GM12891 (cell line): ENCODE results near the gene IGFLR1.

ENCODE experiments used
- PAX5 ChIP-seq: IDR thresholded peaks from 2 replicates; pipeline ENCODE4 v1.6.1; 2011; ENCODE audit warnings: low read length, moderate library complexity, mild to moderate bottlenecking; ENCODE audit not compliant: insufficient read depth, severe bottlenecking
- POLR2A ChIP-seq: IDR thresholded peaks from 2 replicates; pipeline ENCODE4 v1.6.1; 2011; ENCODE audit warnings: low read depth, low read length, control low read depth
- POLR2AphosphoS5 ChIP-seq: IDR thresholded peaks from 2 replicates; pipeline ENCODE4 v1.6.1; 2011; ENCODE audit warnings: low read depth, low read length, control low read depth
- POU2F2 ChIP-seq: IDR thresholded peaks from 2 replicates; pipeline ENCODE4 v1.6.1; 2011; ENCODE audit warnings: low read depth, mild to moderate bottlenecking, control low read depth, low read length, moderate library complexity
- SPI1 ChIP-seq: IDR thresholded peaks from 2 replicates; pipeline ENCODE4 v1.6.1; 2011; ENCODE audit warnings: low read depth, low read length, control low read depth
- TAF1 ChIP-seq: IDR thresholded peaks from 2 replicates; pipeline ENCODE4 v1.6.1; 2011; ENCODE audit warnings: low read depth, low read length, control low read depth

DNA sequence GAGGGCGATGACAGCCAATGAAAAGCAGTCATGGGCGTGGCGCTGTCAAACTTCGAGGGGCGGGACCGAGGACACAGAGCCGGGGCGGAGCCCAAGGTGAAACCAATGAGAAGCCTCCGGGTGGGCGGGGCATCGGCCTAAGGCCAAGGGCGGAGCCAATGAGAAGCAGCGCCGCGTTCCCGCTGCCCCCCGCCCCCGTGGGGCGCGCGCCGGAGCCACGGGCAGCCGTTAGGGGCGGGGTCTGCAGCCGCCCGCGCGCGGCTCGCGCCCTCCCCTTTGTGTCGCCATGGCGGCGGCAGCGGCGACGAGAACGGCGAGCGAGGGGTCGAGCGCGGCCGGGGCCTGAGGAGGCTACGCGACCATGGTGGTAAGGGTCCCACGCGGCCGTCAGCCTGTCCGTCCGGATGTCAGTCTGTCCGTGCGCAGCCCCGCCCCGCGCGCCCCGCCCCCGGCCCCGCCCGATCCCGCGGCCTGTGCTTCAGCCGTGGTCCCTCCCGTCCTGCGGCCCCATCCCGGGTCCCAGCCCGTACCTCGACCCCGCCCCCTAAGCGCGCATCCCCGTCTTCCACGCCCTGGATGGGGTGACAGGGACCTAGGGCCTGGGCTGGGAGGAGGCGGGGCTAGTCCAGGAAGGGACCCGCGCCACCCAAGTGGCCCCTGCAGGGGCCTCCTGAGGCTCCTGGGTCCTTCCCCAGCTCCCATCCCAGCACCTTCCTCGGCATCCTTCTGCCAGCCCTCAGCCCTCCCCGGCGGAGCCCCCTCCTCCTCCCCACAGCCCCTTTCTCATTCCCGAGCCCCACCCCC lies 33.2 kb upstream of the IGFLR1 start, which contains the start of gene ARHGAP33:
- TF ChIP-seq POLR2A (no peak), TAF1 (no peak), POLR2AphosphoS5 (no peak), POU2F2 (no peak), SPI1 (no peak), PAX5 (no peak)
